Upper lobe of right lung (tissue), 1 donor: ENCODE measurements around the gene GPR78. TPM values are rescaled to one million over a fixed set of nuclear protein-coding genes. Genes with fewer than 3 reads are reported as not detected.

Source experiments
- ATAC-seq: fragments of 200-7000 bp; cut with Tn5 transposase; one replicate; pipeline ENCODE4 v1.9.1; 2020; ENCODE audit warnings: mild to moderate bottlenecking, moderate library complexity
- DNase-seq: peaks from one replicate; pipeline ENCODE4 v3.0.0-alpha.2; 2020
- H3K27ac ChIP-seq: fragments of 200-600 bp; one replicate; pipeline ENCODE4 v1.8.0; 2022
- H3K27me3 ChIP-seq: fragments of 200-600 bp; one replicate; pipeline ENCODE4 v1.8.0; 2022; ENCODE audit warnings: mild to moderate bottlenecking
- H3K36me3 ChIP-seq: fragments of 200-600 bp; one replicate; pipeline ENCODE4 v1.8.0; 2022
- H3K4me1 ChIP-seq: fragments of 200-600 bp; one replicate; pipeline ENCODE4 v1.8.0; 2022
- H3K4me3 ChIP-seq: fragments of 200-600 bp; one replicate; pipeline ENCODE4 v1.8.0; 2022; ENCODE audit warnings: mild to moderate bottlenecking
- H3K9me3 ChIP-seq: fragments of 200-600 bp; one replicate; pipeline ENCODE4 v1.8.0; 2022
- CTCF ChIP-seq: fragments of 200-600 bp; IDR thresholded peaks from one replicate; pipeline ENCODE4 v1.8.0; 2022; ENCODE audit warnings: antibody characterized with exemption
- intact Hi-C: fragments of 100-400 bp; cut with DNase I; formaldehyde crosslinking; loops from one replicate; pipeline ENCODE4 v1.11.0; 2022
- total RNA-seq: library from RNA; stranded (reverse); fragmentation: NEBNext Ultra II Directional; extraction: Animal tissue kit (Norgen Biotek cat#: 25700); gene quantifications from one replicate; pipeline ENCODE4 v1.2.1, GENCODE V29; 2021
- donor health status: DM: no; HTN: yes; CAD: no; lungs with severe emphysema.

The GPR78 gene
- total RNA-seq, 1 donor from 2014 or later, result 0.23 TPM

DNA sequence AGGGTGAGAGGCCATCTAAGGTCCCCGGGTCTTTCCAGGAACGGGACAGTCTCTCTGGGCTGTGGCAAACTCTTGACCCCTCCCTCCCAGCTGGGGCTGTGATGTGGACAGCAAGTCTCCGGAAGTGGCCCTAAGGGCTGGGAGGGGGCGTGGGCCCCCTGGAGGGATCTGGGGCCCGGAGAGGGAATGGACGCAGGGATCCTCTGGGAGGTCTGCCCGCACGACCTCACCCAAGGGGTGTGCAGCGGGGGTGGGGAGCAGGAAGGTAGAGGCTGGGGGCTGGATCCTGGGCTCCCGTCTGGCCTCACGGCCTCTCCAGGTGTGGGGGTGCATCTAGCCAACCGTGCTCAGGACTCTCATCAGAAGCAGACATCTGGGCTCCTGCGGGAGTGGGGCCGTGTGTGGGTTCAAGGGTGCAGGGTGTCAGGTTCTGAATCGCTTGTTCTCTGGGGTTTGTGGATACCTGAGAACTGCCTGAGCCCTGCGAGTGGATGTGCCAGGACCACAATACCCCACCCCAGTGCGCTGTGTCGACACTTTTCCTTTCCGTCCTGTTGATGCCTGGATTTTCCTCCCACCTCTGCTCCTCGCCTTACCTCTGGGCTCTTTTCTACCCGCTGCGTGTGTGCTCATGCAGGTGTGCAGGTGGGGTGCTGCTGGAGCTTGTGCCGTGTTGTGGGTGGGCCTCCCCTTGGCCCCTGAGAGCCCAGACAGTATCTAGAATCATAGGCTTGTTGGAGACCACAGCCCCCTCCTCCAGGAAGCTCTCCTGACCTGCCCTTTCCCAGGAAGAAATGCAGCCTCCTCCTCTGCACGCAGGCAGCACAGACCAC, 13.3 kb downstream of the GPR78 start:
- Histone ChIP-seq H3K27ac (no peak overlapping the region), H3K9me3 (no peaks in the 10 kb centered on the region), H3K36me3 (no peaks in the 10 kb centered on the region), H3K4me1 (no peaks in the 10 kb centered on the region), H3K4me3 (peak overlapping the region; percentile 39), H3K27me3 (peaks cover 37% of the 10 kb centered on the region)
- ATAC-seq (no peak), DNase-seq (no peak)
- TF ChIP-seq CTCF, result no peak
- intact Hi-C loops, result loop anchor here (5.0 kb wide), 1 partner anchor 126 kb away; no protein-coding TSS in a partner anchor

DNA sequence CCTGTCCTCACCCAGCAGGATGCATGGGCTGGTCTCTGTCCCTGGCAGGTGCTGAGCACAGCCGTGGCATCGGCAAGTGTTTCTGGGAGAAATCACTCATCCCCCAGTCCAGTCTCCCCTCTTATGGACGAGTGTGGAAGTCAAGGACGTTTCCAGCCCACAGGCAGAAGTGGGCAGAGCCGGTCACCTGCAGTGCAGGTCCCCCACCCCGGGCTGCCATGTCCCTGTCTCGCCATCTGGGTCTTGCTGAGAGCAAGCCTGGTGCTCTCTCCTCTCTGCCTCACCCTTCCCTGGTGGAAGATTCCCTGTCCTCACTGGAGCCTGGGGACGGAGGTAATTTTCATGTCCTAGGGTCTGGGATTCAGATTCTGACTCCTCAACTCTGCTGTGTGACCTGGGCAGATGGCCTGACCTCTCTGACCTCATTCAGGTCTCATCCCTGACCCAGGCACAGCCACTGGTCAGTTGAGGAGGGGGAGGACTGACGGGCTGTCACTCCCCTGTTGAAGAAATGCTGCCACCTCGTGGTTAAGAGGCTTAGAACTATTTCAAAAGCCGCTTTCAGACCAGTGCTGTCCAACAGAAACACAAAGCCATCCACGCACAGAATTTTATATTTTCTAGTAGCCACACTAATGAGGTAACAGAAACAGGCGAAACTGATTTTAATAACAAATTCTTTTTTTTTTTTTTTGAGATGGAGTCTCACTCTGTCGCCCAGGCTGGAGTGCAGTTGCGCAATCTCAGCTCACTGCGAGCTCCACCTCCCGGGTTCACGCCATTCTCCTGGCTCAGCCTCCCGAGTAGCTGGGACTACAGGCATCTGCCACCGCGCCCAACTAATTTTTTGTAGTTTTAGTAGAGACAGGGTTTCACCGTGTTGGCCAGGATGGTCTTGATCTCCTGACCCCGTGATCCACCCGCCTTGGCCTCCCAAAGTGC, 14.2 kb downstream of the GPR78 start:
- H3K4me1 ChIP-seq, result no peaks in the 10 kb centered on the region
- ATAC-seq, result peak; percentile 63
- intact Hi-C loops, result loop anchor here (5.0 kb wide), 1 partner anchor 127 kb away; no protein-coding TSS in a partner anchor
- no peaks in the 10 kb centered on the region for H3K36me3 ChIP-seq
- TF ChIP-seq CTCF, result peak; percentile 62
- H3K9me3 ChIP-seq, result no peaks in the 10 kb centered on the region
- peaks cover 37% of the 10 kb centered on the region for H3K27me3 ChIP-seq
- H3K4me3 ChIP-seq, result peak overlapping the region; percentile 39
- DNase-seq, result no peak
- H3K27ac ChIP-seq, result no peak overlapping the region

DNA sequence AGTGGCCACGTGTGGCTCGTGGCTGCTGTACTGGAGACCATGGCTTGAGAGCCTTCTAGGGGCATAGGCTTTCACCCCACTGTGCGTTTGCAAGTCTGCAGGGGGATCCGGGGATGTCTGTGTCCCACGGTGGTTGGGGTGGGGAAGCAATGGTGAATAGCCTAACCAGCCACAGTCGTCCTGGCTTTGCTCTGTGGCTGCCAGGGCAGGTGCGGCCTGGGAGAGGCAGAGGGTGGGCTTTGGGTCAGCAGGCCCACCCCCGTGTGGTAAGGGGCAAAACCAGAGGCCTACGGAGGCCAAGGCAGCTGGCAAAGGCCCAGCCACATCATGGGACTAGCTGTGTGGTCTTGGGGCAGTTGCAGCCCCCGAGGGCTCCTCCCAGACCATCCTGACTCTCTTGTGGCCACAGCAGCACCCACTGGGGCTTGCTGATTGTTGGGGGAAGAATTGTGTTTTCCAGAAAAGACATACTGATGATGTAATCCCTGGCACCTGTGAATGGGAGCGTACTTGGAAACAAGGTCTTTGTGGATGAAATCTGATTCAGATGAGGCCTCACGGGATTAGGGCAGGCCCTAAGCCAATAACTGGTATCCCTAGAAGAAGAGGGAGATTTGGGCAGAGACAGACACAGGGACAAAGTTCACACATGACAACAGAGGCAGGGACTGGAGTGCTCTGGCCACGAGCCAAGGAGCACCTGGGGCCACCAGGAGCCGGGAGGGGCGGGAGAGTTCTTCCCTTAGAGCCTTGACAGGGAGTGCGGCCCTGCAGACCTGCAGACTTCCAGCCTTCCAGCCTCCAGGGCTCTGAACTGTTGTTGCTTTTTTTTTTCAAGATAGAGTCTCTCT, 15.3 kb downstream of the GPR78 start:
- Histone ChIP-seq H3K4me3 (no peak overlapping the region), H3K27me3 (peaks cover 37% of the 10 kb centered on the region), H3K4me1 (no peaks in the 10 kb centered on the region), H3K27ac (no peak overlapping the region), H3K9me3 (no peaks in the 10 kb centered on the region), H3K36me3 (no peaks in the 10 kb centered on the region)
- no peak for TF ChIP-seq CTCF
- DNase-seq (no peak), ATAC-seq (no peak)
- intact Hi-C loops, result no loop called here

DNA sequence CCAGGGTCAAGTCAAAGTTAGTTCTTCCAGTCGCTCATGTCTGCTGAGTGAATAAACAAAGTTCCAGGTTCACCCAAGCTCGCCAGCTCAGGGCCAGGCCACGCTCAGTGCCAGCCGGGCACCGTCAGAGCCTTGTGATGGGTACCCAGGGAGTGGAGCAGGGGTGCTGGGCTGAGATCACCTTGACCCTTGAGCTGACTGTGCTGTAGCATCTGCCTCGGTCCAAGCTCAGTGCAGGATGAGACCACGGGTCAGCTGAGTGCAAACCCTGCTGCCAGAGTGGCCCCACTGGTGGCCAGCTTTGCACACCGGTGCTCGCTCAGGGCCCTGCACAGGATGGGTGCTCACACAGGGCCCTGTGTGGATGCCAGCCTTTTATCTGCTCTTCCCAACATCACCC, 16.7 kb downstream of the GPR78 start:
- H3K4me1 ChIP-seq, result no peaks in the 10 kb centered on the region
- TF ChIP-seq CTCF, result no peak
- ATAC-seq (no peak), DNase-seq (no peak)
- H3K27me3 ChIP-seq, result peaks cover 23% of the 10 kb centered on the region
- H3K36me3 ChIP-seq, result no peaks in the 10 kb centered on the region
- no peak overlapping the region for H3K4me3 ChIP-seq
- no peaks in the 10 kb centered on the region for H3K9me3 ChIP-seq
- intact Hi-C loops, result no loop called here
- H3K27ac ChIP-seq, result no peak overlapping the region

GRCh38 chr4:8597319-8597718, 17.1 kb downstream of the GPR78 start:
- Histone ChIP-seq H3K27ac (no peak overlapping the region), H3K4me1 (no peaks in the 10 kb centered on the region), H3K9me3 (no peaks in the 10 kb centered on the region), H3K27me3 (peaks cover 20% of the 10 kb centered on the region), H3K36me3 (no peaks in the 10 kb centered on the region), H3K4me3 (no peak overlapping the region)
- no peak for DNase-seq
- intact Hi-C loops, result no loop called here
- ATAC-seq, result no peak
- no peak for TF ChIP-seq CTCF
